Mucosa of stomach (tissue), 1 donor: Measurements from ENCODE around the gene CSK.
A peak's percentile ranks its signal among the peaks of the same experiment; 100 is the strongest.
"Not testable (repeated sequence)": the region's sequence is repeated elsewhere in the genome, so short reads cannot be mapped to it uniquely, and the experiment has no call there.

Experiments
- H3K27me3 ChIP-seq: one replicate; pipeline ENCODE4 v1.7.0; 2013; ENCODE audit warnings: mild to moderate bottlenecking, low read length; ENCODE audit not compliant: control insufficient read depth, insufficient read depth
- H3K36me3 ChIP-seq: one replicate; pipeline ENCODE4 v1.7.0; 2013; ENCODE audit warnings: low read length; ENCODE audit not compliant: control insufficient read depth, insufficient read depth
- H3K4me1 ChIP-seq: one replicate; pipeline ENCODE4 v1.7.0; 2013; ENCODE audit warnings: mild to moderate bottlenecking, low read length; ENCODE audit not compliant: control insufficient read depth, insufficient read depth
- H3K4me3 ChIP-seq: one replicate; pipeline ENCODE4 v1.7.0; 2013; ENCODE audit warnings: low read length
- H3K9ac ChIP-seq: one replicate; pipeline ENCODE4 v1.7.0; 2013; ENCODE audit warnings: mild to moderate bottlenecking, low read length, moderate library complexity
- H3K9me3 ChIP-seq: one replicate; pipeline ENCODE4 v1.7.0; 2013; ENCODE audit warnings: mild to moderate bottlenecking, low read length, moderate library complexity; ENCODE audit not compliant: control insufficient read depth
- donor health status: Pancreatic carcinoma.

The CSK gene

DNA sequence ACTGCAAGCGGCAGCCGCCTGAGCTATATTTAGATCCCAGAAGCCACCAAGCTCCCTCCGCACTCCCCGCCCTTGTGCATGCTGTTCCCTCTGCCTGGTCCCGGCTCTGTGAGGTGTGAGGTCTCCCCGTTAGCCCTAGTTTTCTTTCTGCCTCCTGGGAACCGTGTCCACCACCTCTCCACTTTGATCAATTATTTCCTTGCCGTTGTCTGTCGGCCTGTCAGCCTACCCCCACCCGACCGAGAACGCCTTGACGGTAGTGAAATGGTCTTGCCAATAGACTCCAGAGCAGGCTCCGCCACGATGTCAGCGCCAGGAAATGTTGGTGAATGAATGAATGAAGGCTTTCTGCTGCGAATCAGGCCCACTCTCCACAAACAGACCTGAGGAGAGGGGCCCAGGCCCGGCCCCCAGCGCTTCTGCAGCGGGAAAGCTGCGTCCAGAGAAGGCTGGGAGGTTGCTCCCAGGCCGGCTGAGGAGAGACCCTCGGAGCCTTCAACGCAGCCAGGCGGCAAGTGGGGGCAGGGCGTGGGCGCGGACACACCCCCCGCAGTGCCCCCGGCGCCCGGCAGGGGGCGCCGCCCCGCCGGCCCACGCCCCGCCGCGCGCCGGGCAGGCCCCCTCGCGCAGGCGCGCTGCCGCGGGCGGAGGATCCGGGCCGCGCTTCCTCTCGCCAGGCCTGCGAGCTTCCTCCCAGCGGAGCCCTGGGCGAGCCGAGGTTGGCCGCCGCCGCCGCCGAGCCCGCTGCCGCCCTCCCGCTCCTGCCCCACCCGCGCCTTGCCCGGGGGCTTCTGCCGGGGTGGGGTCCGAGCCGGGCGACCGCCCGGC lies at the start of gene CSK:
CSK (plus strand) TSS at position 650 of the 828 bp plus-strand sequence. CDS start 16,218 bp downstream, outside the sequence.
- no peaks in the 10 kb centered on the region for H3K9me3 ChIP-seq
- H3K4me1 ChIP-seq, result peaks cover 78% of the 10 kb centered on the region
- no peaks in the 10 kb centered on the region for H3K36me3 ChIP-seq
- H3K4me3 ChIP-seq, result peak within 1 kb of the TSS; percentile 43
- no peaks in the 10 kb centered on the region for H3K27me3 ChIP-seq
- H3K9ac ChIP-seq, result peak within 1 kb of the TSS; percentile 70

DNA sequence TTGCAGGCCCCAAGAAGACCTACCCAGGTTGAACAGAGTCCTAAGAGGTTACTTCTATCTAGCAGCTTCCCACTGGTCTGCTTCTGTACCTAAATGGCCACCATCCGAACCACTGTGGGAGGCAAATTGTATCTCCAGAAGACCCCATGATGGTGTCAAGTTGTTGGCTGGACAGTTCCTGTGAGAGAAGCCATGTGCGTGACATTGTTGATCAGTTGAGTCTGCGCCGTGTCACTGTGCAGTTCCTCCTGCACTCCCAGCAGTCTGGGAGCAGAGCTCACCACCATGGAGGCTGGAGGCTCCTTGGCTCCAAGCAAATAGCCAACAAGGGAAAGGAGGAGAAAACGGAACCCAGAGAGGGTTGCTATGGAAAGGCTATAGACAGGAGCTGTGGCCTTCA lies 49.0 kb upstream of the CSK start:
- Histone ChIP-seq H3K9me3 (no peaks in the 10 kb centered on the region), H3K27me3 (peaks cover 12% of the 10 kb centered on the region), H3K36me3 (no peaks in the 10 kb centered on the region), H3K9ac (no peak overlapping the region), H3K4me3 (no peak overlapping the region), H3K4me1 (no peaks in the 10 kb centered on the region)

DNA sequence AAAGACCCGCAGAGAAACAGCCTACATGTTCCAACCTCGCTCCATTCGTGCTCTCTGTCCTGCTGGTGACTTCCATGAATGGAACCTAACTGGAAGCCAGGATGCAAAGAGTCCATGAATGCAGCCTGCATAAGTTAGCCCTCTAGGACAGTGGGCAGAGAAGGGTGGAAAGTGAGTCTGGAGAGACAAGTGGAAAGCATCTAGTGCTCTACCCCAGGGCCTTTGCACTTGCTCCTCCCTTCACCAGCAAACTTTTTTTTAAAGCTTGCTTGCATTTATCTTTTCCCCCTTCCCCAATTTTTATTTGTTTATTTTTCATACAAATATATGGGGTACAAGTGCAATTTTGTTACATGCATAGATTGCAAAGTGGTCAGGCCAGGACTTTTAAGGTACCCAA lies 48.6 kb upstream of the CSK start:
- peaks cover 9% of the 10 kb centered on the region for H3K27me3 ChIP-seq
- no peaks in the 10 kb centered on the region for H3K36me3 ChIP-seq
- no peak overlapping the region for H3K9ac ChIP-seq
- no peaks in the 10 kb centered on the region for H3K9me3 ChIP-seq
- H3K4me3 ChIP-seq, result no peak overlapping the region
- no peaks in the 10 kb centered on the region for H3K4me1 ChIP-seq

DNA sequence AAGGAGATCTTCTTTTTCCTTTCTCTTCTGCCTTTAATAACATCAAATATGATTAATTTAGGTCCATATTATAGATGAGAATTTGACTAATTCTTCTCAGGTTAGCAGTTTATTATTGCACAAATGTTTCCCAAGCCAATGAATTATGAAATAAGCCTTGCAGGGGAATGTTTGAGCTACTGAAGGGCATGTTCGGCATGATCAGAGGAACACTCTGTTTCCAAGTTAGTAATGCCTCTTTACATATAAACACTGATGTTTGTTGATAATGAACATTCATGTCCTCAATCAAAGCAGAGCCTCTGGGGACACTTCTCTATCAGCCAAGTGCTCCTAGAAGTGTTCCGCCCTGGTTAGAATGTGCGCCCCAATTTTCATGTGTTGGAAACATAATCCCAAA lies 46.6 kb upstream of the CSK start:
- no peaks in the 10 kb centered on the region for H3K36me3 ChIP-seq
- no peaks in the 10 kb centered on the region for H3K9me3 ChIP-seq
- H3K4me3 ChIP-seq, result no peak overlapping the region
- H3K27me3 ChIP-seq, result peaks cover 6% of the 10 kb centered on the region
- no peak overlapping the region for H3K9ac ChIP-seq
- no peaks in the 10 kb centered on the region for H3K4me1 ChIP-seq

DNA sequence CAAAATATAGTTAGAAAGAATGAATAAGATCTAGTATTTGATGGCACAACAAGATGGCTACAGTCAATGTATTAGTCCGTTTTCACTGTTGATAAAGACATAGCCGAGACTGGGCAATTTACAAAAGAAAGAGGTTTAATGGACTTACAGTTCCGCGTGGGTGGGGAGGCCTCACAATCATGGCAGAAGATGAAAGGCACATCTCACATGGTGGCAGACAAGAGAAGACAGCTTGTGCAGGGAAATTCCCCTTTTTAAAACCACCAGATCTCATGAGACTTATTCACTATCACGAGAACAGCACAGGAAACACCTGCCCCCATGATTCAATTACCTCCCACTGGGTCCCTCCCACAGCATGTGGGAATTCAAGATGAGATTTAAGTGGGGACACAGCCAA lies 43.6 kb upstream of the CSK start:
- not testable (repeated sequence) for H3K9me3 ChIP-seq, H3K4me3 ChIP-seq, H3K36me3 ChIP-seq, H3K4me1 ChIP-seq, H3K27me3 ChIP-seq, H3K9ac ChIP-seq

DNA sequence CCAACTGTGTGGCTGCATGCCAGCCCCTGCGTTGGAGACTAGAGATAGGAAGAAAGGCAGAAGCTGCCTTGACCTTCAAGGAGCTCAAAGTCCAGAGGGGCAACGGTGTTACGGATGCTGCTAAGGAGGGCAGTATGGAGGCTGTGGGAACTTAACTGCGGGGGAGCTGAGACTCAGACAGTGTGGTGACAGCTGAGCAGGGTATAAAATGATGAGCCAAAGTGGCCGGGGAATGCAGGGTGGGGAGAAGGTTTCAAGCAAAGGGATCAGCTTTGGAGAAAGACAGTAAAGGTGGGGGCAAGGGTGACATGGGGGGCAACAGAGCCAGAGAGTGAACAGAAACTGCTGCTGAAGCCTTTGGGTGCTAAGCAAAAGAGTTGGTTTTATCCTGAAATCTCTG lies 39.5 kb upstream of the CSK start:
- H3K4me3 ChIP-seq, result no peak overlapping the region
- H3K36me3 ChIP-seq, result no peaks in the 10 kb centered on the region
- no peaks in the 10 kb centered on the region for H3K9me3 ChIP-seq
- H3K4me1 ChIP-seq, result no peaks in the 10 kb centered on the region
- no peaks in the 10 kb centered on the region for H3K27me3 ChIP-seq
- H3K9ac ChIP-seq, result no peak overlapping the region

DNA sequence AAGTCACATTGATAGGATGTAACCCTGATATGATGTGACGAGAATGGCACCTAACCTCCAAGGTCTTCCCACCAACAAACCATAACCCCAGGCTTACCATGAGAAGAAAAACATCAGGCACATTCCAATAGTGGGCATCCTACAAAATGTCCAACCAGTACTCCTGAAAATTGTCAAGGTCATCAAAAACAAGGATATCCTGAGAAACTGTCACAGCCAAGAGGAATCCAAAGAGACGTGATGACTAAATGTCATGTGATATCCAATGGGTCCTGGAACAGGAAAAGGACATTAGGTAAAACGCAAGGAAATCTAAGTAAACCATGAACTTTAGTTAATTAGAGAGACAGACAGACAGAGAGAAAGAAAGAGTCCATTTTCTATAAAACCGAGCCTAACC lies 35.5 kb upstream of the CSK start:
- no peaks in the 10 kb centered on the region for H3K4me1 ChIP-seq
- H3K36me3 ChIP-seq, result no peaks in the 10 kb centered on the region
- H3K4me3 ChIP-seq, result no peak overlapping the region
- H3K27me3 ChIP-seq, result no peaks in the 10 kb centered on the region
- no peak overlapping the region for H3K9ac ChIP-seq
- no peaks in the 10 kb centered on the region for H3K9me3 ChIP-seq

DNA sequence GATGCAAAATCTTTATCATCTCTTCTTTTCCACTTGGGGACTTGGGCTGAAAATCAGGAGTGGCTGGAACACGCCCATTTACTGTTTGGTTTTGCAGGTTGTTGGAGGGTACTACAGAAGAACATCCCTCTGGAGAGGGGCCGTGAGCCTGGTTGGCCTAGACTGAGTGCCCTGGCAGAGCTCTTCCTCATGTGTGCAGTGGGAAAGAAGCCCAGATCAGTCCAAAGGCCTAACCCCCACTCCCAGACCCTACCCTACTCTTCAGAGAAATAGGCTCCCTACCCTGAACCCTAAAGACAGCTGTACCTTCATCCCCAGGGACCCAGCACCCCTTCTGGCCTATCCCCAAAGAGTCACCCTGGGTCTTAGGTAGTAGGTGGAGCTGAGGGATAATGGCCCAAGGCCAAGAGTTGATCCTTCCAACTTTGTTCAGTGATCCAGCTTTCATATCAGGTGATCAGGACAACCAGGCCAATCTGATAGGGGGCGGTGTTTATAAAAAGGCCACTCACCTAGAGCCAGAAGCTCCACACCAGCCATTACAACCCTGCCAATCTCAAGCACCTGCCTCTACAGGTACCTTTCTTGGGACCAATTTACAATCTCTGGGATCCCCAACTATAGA lies 33.4 kb upstream of the CSK start, which contains the start of gene CYP1A2:
CYP1A2 (plus strand) TSS at position 524 of the 625 bp plus-strand sequence. CDS start 894 bp downstream, outside the sequence.
- H3K27me3 ChIP-seq, result no peaks in the 10 kb centered on the region
- H3K9me3 ChIP-seq, result no peaks in the 10 kb centered on the region
- no peaks in the 10 kb centered on the region for H3K36me3 ChIP-seq
- no peak within 1 kb of the TSS for H3K4me3 ChIP-seq
- H3K4me1 ChIP-seq, result no peaks in the 10 kb centered on the region
- no peak within 1 kb of the TSS for H3K9ac ChIP-seq

DNA sequence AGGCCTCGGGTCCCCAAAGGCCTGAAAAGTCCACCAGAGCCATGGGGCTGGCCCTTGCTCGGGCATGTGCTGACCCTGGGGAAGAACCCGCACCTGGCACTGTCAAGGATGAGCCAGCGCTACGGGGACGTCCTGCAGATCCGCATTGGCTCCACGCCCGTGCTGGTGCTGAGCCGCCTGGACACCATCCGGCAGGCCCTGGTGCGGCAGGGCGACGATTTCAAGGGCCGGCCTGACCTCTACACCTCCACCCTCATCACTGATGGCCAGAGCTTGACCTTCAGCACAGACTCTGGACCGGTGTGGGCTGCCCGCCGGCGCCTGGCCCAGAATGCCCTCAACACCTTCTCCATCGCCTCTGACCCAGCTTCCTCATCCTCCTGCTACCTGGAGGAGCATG lies 32.0 kb upstream of the CSK start:
- Histone ChIP-seq H3K36me3 (no peaks in the 10 kb centered on the region), H3K27me3 (no peaks in the 10 kb centered on the region)

DNA sequence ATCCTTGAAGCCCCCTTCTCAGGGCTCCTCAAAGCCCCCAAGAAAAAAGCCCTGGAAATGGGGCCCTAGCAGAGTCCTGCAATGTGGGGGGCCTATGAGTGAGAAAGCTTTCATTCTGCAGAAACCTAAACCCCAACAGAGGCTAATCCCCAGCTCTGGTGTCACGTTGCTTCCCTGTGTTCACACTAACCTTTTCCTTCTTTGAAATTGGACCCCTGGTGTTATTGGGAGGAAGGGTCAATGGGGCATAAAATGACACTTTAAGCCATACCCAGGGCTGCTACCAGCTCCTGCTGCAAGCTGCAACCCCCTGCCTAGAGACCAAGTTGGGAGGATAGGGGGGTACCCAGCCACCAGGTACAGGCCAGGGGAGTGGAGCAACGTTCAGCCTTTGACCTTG lies 31.1 kb upstream of the CSK start:
- Histone ChIP-seq H3K4me1 (no peaks in the 10 kb centered on the region), H3K36me3 (no peaks in the 10 kb centered on the region), H3K9ac (no peak overlapping the region), H3K27me3 (no peaks in the 10 kb centered on the region), H3K9me3 (no peaks in the 10 kb centered on the region), H3K4me3 (no peak overlapping the region)

More for the DNA sequence above, 32.0 kb upstream of the CSK start:
- no peaks in the 10 kb centered on the region for H3K9me3 ChIP-seq
- H3K4me1 ChIP-seq, result no peaks in the 10 kb centered on the region
- no peak overlapping the region for H3K9ac ChIP-seq
- H3K4me3 ChIP-seq, result no peak overlapping the region

DNA sequence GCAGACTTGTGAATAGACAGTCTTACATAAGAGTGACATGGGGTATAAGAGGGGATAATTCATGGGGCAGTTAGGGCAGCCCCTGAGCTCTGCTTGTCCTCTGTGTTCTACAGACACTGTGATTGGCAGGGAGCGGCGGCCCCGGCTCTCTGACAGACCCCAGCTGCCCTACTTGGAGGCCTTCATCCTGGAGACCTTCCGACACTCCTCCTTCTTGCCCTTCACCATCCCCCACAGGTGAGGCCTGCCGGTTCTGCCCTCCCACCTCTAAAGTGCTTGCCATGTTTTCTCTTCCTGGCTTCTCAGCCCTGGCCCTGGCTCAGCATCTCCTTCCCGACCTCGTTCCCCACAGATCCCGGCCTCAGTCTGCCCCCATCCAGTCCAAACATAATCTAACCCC lies 29.9 kb upstream of the CSK start:
- Histone ChIP-seq H3K27me3 (no peaks in the 10 kb centered on the region), H3K9me3 (no peaks in the 10 kb centered on the region), H3K36me3 (no peaks in the 10 kb centered on the region), H3K4me3 (no peak overlapping the region), H3K9ac (no peak overlapping the region), H3K4me1 (no peaks in the 10 kb centered on the region)

DNA sequence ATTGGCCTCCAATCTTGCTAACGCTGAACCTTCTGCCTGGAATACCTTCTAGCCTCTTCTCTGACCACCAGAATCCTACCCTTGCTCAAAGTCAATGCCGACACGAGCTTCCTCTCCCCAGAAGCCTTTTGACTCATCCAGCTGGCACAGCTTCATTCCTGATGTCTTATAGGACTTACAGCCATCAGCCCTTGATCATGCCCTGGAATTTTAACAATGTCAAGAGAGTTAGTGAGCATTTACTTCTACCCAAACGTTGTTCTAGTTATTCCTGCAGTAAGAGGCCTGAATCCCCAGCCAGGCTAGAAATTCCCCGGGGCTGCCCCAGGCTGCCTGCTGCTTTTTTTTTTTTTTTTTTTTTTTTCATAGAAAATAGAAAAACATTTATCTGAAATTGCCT lies 29.3 kb upstream of the CSK start:
- no peaks in the 10 kb centered on the region for H3K36me3 ChIP-seq
- H3K27me3 ChIP-seq, result no peaks in the 10 kb centered on the region
- H3K9ac ChIP-seq, result no peak overlapping the region
- no peak overlapping the region for H3K4me3 ChIP-seq
- H3K9me3 ChIP-seq, result no peaks in the 10 kb centered on the region
- H3K4me1 ChIP-seq, result no peaks in the 10 kb centered on the region
